GM18951 (cell line): Measurements from ENCODE around the gene GNAT1.

ENCODE experiments used
- POLR2A ChIP-seq: IDR thresholded peaks from 4 replicates; pipeline ENCODE4 v1.6.1; 2011; ENCODE audit warnings: mild to moderate bottlenecking; ENCODE audit not compliant: insufficient read length, insufficient read depth; ENCODE audit errors: extremely low read depth
- in situ Hi-C: fragments of 300-500 bp; cut with MboI; formaldehyde crosslinking; loops from one replicate; pipeline ENCODE4 v1.12.0; 2022; ENCODE audit warnings: low sequenced_read_pairs, mixed read lengths, inconsistent platforms; ENCODE audit not compliant: unreplicated experiment

GNAT1 gene

GRCh38 chr3:50156549-50157493, 34.6 kb upstream of the GNAT1 start:
- in situ Hi-C loops: no loop called here
- no peak for TF ChIP-seq POLR2A

- in situ Hi-C loops: no loop called here
- TF ChIP-seq POLR2A: no peak
Measured at GRCh38 chr3:50157827-50158529, 33.4 kb upstream of the GNAT1 start.

GRCh38 chr3:50158530-50159146, 32.8 kb upstream of the GNAT1 start:
- no peak for TF ChIP-seq POLR2A
- in situ Hi-C loops: no loop called here

- in situ Hi-C loops: no loop called here
- TF ChIP-seq POLR2A: no peak
Measured at GRCh38 chr3:50160561-50160983, 30.8 kb upstream of the GNAT1 start.

- no peak for TF ChIP-seq POLR2A
- in situ Hi-C loops: no loop called here
Measured at GRCh38 chr3:50161320-50161719, 30.1 kb upstream of the GNAT1 start.

GRCh38 chr3:50162034-50162883, 29.2 kb upstream of the GNAT1 start:
- in situ Hi-C loops: no loop called here
- no peak for TF ChIP-seq POLR2A

GRCh38 chr3:50163572-50164455, 27.6 kb upstream of the GNAT1 start:
- no peak for TF ChIP-seq POLR2A
- in situ Hi-C loops: no loop called here

GRCh38 chr3:50164481-50164880, 26.9 kb upstream of the GNAT1 start:
- no peak for TF ChIP-seq POLR2A
- in situ Hi-C loops: no loop called here

- no peak for TF ChIP-seq POLR2A
- in situ Hi-C loops: no loop called here
Measured at GRCh38 chr3:50164984-50165909, 26.2 kb upstream of the GNAT1 start.

- in situ Hi-C loops: no loop called here
- TF ChIP-seq POLR2A: no peak
Measured at GRCh38 chr3:50165910-50166538, 25.4 kb upstream of the GNAT1 start.

GRCh38 chr3:50166620-50167019, 24.8 kb upstream of the GNAT1 start:
- in situ Hi-C loops: no loop called here
- no peak for TF ChIP-seq POLR2A
